NCI-H1092 treated with DMSO at 0.1 percent for 48 hours (cell line): ENCODE data around the gene KCNN1.
"Not testable (repeated sequence)": the region's sequence is repeated elsewhere in the genome, so short reads cannot be mapped to it uniquely, and the experiment has no call there.

Experiments used
- DNase-seq: peaks from one replicate; lab custom pipeline; 2025; lab: John Stamatoyannopoulos, UW

The KCNN1 gene

DNA sequence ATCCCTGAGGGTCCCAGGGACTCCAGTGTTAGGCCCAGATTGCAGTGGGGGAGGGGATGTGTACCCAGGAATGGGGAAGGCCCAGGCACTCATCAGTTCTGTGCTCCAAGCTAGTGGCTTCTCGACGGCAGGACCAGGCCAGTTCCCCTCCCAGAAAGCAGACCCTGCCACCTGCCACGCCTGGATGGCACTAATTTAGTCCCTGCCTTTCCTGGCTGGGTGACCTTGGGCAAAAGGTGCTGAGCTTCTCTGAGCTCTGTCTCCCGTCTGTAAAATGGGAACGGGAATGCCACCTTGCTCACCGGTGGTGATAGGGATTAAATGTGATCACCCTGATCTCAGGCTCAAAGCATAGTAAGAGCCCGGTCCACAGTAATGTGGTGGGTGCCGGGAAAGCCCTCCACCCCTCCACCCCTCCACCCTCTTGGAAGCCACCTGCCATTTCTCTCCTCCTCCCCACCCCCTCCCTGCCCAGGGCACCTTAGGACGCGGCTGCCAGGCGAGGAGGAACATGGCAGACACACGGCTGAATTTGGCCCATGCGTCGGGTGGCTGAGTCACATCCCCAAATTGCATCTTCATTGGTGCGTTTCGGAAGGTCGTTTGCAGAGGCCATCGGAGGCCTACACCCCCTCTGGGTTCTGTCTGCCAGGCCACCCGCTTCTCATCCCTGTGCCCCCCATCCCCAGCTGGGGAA, 2.3 kb downstream of the KCNN1 start:
- DNase-seq, result no peak

DNA sequence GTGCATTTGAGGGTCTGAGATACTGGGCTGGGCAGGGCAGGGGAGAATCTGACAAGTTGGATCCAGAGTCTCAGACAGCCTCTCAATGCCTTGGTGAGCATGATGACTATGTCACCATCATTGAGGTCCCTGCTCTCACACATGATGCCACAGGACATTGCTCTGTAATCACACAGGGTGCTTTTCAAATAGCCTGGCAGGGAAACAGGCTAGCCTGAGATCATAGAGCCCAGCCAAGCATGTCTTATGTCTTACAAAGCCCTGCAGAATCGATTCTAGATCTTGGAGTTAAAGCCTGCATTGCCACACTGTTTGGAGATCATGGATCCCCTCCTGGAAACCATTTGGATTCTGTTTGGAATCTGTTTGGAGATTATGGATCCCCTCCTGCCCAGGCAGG, 5.3 kb downstream of the KCNN1 start:
- DNase-seq, result no peak

DNA sequence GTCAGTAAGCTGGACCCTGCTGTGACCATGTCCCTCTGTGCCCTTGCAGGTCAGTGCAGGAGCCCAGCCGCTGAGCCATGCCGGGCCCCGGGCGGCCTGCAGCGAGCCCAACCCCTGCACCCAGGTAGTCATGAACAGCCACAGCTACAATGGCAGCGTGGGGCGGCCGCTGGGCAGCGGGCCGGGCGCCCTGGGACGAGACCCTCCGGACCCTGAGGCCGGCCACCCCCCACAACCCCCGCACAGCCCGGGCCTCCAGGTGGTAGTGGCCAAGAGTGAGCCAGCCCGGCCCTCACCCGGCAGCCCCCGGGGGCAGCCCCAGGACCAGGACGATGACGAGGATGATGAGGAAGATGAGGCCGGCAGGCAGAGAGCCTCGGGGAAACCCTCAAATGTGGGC, 6.9 kb downstream of the KCNN1 start:
- DNase-seq, result no peak

DNA sequence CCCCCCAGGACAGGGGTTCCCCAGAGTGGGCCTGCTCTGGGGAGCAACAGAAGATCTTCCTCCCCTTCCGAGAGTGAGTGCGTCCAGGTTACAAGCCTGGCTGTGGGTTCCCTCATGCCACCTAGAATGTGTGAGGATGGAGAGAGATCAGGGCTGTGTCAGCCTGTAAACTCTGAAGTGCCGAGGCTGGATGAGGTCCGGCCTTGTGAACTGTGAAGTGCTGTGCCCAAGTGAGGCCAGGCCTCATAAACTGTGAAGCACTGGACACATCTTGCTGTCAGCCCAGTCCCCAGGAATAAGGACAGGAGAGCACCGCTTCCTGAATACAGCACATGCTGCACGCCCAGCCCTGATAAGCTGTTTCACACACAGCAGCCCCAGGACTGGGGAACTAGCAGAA, 7.6 kb downstream of the KCNN1 start:
- no peak for DNase-seq

DNA sequence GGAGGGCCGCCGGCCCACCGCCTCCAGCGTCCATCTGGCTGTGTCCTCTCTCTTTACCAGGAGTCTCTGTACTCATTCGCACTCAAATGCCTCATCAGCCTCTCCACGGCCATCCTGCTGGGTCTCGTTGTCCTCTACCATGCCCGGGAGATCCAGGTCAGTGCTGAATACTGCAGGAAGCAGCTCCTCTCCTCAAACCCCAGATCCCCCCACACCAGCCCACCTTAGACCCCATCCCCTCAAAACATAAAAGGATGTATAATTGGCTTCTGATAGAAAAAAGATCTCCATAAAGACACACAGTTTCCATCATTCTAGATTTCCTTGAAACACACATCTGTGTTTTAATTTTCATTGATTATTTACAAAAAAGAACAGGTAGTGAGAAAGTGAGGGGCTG, 8.1 kb downstream of the KCNN1 start:
- no peak for DNase-seq

DNA sequence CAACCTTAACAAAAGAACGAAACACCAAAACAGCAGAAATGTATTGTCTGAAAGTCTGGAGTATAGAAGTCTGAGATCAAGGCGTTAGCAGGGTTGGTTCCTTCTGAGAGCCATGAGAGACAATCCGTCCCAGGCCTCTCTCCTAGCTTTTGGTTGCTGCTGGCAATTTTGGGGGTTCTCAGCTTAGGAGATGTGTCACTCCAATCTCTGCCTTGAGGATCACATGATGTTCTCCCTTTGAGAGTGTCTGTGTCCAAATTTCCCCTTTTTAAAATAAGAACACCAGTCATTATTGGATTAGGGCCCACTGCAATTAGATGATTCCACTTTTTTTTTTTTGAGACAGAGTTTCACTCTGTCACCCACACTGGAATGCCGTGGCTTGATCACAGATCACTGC, 10.1 kb downstream of the KCNN1 start:
- no peak for DNase-seq

DNA sequence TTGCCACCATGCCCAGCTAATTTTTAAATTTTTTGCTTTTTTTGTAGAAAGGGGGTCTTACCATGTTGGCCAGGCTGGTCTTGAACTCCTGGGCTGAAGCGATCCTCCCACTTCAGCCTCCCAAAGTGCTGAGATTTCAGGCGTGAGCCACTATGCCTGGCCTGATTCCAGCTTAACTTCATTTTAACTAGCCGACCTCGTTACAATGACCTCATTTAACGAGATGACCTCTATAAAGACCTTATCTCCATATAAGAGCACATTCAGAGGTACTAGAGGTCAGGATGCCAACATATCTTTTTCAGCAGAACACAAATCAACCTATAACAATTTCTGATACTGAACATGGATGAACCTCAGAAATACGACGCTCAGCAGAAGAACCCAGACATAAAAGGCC, 10.6 kb downstream of the KCNN1 start:
- no peak for DNase-seq

DNA sequence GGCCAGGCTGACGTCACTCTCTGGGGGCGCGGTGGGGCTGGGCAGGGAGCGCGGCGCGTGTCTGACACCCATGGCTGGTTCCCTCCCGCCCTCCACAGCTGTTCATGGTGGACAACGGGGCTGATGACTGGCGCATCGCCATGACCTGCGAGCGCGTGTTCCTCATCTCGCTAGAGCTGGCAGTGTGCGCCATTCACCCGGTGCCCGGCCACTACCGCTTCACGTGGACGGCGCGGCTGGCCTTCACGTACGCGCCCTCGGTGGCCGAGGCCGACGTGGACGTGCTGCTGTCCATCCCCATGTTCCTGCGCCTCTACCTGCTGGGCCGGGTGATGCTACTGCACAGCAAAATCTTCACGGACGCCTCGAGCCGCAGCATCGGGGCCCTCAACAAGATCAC, 14.7 kb downstream of the KCNN1 start:
- DNase-seq, result no peak

DNA sequence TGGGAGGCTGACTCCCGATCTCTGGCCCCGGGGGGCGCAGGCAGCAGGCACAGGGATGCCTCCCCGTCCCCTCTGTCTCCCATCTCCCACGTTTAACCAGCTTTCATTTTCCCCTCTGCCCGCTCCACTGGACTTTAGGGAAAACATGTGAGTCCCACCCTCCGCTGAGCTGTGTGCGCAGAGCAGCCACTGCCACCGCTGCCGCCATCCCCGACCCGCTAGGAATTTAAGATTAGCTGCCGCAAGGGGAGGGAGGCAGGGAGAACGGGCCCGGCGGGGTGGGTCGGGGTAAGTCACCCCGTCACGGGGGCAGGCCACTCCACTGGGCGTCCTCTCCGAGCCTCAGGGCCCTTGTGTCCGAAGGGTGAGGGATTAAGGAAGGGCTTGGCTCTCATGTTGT, 15.5 kb downstream of the KCNN1 start:
- DNase-seq, result no peak

DNA sequence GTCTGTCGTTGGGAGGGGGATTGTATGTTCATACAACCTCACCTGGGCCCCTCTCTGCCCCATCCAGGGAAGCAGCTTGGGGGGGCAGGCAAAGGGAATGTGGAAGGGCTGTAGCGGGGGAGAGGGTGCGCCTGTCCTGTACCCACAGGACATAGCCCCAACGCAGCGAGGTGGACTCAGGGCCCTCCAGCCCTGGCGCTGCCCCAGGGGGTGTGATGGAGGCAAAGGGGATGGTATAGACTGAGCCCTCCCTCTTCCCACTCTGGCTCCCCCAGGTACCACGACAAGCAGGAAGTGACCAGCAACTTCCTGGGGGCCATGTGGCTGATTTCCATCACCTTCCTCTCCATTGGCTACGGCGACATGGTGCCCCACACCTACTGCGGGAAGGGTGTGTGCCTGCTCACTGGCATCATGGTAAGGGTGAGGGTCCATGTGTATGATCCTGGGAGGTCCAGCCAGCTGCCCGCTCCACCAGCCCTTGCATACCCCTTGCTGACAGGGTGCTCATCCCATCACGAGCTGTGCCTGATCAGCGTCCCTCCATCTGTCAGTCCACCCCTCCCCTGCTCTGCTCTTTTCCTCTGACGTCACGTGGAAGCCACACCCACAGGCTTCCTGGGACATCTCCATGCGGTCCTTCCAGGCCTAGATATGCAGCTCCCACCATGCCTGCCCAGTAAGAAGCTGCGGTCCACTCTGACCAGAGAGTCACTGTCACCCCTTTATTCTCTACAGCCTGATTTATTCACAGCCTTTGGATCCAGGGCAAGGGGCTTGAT, 18.3 kb downstream of the KCNN1 start:
- DNase-seq, result no peak

DNA sequence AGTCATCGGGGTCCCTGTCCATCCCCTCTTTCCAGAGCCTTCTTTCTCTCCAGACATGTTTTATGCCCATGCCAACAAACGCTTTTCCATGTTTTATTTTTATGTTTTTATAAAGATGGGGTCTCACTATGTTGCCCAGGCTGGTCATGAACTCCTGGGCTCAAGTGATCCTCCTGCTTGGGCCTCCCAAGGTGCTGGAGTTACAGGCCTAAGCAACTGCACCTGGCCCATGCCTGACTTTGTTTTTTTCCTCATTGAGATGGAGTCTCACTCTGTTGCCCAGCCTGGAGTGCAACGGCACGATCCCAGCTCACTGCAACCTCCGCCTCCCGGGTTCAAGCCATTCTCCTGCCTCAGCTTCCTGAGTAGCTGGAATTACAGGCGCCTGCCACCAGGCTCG, 19.7 kb downstream of the KCNN1 start:
- not testable (repeated sequence) for DNase-seq

DNA sequence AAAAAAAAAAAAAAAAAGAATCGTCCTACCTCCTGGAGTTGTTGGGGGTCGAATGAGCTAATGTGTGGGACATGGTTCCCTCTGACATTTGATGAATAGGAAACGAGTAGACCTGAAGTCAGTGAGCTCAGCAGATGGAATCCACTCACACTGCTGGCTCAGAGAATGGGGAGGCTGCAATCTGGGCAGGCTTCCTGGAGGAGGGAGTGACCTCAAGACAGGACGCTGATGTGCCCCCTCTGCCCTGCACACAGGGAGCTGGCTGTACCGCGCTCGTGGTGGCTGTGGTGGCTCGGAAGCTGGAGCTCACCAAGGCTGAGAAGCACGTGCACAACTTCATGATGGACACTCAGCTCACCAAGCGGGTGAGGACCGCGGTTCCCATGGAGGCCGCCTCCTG, 21.3 kb downstream of the KCNN1 start:
- DNase-seq, result no peak

DNA sequence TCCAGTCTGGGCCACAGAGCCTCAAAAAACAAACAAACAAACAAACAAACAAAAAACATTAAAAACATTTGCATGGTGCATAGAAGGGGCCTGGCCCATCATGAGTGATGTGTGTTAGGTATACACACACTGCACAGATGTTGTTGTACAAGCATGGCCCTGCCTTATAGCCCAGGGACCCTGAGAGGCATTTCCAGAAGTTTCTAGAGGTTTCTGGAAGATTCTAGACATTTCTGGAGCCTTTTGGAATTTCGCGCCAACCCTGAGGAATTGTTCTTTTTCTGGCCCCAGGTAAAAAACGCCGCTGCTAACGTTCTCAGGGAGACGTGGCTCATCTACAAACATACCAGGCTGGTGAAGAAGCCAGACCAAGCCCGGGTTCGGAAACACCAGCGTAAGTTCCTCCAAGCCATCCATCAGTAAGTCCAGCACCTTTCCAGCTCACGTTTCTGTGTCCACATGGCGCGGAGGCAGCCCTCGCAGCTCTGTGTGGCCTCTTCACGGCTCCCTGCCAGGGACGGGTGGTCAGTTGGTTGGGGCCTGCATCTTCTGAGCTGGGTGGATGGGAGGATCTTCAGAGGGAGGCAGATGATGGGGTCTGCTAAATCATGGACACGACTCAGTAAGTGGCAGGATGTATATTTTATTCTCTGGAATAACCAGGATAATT, 22.7 kb downstream of the KCNN1 start:
- DNase-seq, result no peak

DNA sequence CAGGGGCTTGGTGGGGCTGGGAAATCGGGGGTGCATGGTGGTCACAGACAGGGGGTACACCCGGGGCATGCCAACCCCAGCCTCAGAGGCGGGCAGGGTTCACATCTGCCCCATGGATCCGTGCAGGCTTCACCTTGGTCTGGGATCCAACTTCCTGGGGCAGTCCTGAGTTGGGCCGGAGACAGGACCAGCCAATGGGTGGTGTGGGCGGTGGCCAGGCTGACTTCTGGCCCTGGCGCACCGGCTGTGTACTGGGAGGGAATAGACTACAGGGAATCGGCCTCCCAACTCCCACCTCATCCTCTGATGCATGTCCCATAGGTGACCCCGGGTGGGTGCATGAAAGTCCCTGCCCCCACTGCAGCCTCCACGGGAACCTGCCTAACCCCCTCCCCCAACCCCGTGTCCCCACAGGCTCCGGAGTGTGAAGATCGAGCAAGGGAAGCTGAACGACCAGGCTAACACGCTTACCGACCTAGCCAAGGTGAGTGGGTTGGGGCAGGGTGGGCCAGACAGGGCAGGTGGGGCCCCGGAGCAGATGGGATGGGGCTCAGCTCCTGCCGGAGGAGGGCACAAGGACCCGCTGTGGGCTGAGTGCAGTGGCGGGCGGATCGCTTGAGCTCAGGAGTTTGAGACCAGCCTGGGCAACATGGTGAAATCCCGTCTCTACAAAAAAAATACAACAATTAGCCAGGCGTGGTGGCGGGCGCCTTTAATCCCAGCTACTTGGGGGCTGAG, 26.3 kb downstream of the KCNN1 start:
- DNase-seq, result no peak

DNA sequence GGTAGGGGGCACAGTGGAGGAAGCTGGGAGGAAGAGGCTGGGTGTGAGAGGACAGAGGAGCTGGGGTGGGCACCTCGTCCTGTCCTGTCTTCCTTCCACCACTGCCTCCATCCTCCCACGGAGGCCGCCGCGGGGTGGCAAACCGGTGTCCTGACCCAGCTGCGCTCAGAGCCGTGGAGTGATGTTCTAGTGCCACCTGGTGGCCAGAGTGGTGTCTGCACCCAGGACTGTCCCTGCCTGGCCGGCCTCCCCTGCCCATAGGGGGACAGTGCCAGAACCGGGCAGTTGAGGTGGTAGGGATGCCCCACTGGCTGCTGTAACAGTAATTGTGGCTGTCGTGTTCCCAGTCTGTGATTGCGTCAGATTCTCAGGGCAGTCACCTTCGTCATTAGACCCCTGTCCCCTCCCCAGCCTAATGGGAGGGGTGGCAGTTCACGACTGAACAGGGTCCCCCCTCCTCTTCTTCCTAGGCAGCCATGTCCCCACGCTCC, 30.0 kb downstream of the KCNN1 start:
- peak; percentile 56 for DNase-seq

DNA sequence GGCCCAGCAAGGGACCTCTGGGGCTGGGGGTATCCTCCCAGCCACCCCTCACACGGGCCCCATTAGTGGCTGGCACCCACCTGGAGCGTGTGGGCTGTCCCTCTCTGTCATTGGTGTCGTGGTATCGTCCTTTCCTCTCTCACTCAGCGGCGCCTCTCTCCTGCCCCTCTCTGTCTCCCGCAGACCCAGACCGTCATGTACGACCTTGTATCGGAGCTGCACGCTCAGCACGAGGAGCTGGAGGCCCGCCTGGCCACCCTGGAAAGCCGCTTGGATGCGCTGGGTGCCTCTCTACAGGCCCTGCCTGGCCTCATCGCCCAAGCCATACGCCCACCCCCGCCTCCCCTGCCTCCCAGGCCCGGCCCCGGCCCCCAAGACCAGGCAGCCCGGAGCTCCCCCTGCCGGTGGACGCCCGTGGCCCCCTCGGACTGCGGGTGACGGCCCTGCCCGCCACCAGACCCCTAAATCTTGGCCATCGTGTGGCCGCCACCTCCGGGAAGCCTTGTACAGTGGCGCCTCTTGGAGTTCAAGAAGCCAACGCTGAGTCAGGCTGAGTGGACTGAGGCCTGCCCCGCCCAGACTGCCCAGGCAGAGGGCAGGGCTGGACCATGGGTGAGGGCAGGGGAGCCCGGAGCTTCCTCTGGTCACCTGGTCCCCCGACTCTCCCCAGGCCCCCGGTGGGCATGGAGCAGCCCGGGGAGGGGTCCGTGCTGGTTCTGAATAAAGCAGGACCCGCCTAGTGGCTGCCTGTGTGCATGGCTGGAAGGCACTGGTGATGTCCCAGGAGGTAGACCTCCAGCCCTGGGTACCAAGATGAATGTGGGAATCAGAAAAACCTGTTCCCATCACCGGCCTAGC, 31.3 kb downstream of the KCNN1 start:
- no peak for DNase-seq

DNA sequence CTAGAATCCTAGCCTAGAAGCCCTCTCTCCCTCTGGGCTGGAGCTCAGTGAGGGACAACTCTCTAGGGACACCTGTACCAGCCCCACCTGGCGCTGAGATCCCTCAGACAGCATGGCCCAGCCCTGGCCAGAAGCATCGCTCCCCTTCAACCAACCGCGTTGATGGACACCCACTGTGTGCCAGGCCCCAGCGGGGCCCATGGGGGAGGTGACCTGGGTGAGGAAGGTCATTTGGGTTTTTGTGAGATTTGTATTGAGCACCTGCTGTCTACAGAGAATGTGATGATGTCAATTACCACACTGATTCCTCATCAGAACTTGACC, 31.9 kb downstream of the KCNN1 start:
- DNase-seq, result no peak

DNA sequence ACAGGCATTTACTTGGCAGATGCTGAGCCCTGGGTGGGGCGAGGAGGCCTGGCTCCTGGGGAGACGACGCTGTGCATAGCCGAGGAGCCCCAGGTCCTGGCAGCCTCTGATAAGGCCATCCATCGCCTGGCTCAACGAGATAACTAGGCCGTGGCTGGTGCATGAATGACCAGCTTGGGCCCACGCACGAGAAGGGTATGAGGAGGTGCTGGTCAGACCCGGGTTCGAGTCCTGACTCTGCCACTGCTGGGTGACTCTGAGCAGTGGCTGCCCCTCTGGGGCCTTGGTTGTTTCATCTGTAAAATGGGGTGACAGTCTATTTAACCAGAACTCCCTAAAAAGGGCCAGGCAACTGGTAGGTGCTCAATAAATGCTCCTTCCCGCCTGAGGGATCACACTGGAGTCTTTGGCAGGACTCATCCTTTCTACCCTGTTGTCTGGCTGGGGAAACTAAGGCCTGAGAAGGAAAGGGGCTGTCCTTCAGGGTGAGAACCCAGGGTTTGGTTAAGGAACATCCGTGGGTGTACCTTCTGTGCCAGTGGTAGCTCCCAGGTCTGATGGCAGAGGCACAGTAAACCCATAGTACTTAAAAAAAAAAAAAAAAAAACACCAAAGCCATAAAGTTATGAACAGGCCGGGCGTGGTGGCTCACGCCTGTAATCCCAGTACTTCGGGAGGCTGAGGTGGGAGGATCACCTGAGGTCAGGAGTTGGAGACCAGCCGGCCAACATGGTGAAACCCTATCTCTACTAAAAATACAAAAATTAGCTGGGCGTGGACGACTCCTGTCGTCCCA, 33.0 kb downstream of the KCNN1 start:
- DNase-seq, result no peak

DNA sequence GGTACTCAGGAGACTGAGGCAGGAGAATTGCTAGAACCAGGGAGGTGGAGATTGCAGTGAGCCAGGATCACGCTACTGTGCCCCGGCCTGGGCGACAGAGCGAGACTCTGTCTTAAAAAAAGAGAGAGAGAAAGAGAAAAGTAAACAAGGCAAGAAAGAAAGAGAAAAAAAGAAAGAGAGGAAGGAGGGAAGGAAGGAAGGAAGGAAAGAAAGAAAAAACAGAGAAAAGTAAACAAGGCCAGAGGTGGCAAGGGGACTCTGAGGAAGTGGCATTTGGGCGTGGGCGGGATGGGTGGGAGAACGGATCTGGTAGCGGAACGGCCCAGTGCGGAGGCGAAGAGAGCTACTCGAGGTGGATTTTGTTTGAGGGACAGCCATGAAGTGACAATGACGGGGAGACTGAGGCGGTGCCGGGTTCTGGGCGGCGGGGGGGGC, 33.6 kb downstream of the KCNN1 start:
- DNase-seq, result no peak

DNA sequence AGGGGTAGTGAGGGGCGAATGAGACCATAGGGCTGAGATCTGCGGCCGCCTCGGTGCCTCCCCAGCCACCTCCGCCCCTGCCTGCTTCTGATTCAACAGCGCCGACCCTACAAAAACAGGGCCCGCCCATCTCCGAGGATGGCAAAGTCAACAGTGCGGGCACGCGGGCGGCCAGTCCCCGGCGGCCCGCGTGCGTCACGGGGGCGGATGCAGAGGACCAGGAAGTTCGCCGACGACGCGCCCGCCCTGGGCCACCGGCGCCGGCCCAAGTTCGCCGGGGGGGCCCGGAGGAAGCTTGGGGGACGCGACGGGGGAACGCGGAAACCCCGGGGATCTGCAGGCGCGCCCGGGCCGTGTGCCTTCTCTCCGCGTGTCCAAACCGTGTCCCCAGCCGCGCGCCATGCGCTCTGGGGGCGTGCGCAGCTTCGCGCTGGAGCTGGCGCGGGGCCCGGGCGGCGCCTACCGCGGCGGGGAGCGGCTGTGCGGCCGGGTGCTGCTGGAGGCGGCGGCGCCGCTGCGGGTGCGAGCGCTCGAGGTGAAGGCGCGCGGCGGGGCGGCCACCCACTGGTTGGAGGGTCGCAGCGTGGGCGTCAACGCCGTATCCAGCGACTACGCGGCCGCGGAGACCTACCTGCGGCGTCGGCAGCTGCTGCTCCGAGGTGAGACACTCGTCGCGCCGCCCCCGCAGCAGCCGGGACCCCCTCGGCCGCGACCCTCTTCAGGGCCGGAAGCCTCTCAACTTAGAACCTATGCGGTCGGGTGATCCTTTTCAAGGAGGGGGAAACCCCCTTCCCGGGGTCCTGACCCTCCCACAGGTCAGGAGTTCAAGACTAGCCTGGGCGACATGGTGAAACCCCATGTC, 34.2 kb downstream of the KCNN1 start:
- peak; percentile 63 for DNase-seq
